Measurements from ENCODE around the gene PPARG. TPM values are rescaled to one million over a fixed set of nuclear protein-coding genes. Genes with fewer than 3 reads are reported as not detected.

Gene PPARG
- polyA plus RNA-seq, 2 of the 4 experiments (the other 2 are of a cell fraction) = 38.9 to 43.1 TPM

DNA sequence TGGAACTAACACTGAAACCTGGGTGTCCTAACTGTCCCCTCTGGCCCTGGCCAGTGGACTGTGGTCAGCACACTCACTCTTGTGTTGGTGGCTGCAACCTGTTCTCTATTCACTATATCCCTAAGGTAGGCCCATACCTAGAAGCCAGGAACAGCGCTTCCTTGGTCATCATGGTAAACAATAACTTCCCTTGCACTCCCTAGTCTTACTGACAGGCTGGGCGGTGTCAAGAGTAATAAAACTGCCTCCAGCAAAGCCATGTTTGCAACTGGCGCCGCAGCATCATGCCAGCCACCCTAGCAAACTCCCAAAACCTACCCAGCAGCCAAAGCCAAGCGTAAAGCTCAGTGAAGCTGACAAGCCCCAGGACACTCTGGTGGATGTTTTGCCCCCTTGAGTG, 132.3 kb downstream of the PPARG start:
- WGBS (ENCODE audit: missing lambda C conversion rate) = 97% methylated on average over 5 of the region's 5 CpGs
- DNase-seq (ENCODE audit: low read depth in 1 of 2, low spot score in 1 of 2) (no peak), FAIRE-seq (no peak), ATAC-seq (no peak)
- POLR2A ChIA-PET = no interaction called here
- TF ChIP-seq NPAS2 (CRISPR knock-in tag; IDR thresholded peaks at IDR 0.05; ENCODE audit: borderline replicate concordance) (no peak), MYC (IDR thresholded peaks at IDR 0.05; ENCODE audit: borderline replicate concordance, low read length) (no peak), FOXS1 (CRISPR knock-in tag; IDR thresholded peaks at IDR 0.05) (no peak), CTCF (IDR thresholded peaks at IDR 0.05) (no peak), NR3C1 (IDR thresholded peaks at IDR 0.05) (no peak), ZFP36 (IDR thresholded peaks at IDR 0.05; ENCODE audit: borderline replicate concordance, partially characterized antibody) (no peak), MAX (IDR thresholded peaks at IDR 0.05) (no peak), FOSL2 (IDR thresholded peaks at IDR 0.05) (no peak), FOSL2 (CRISPR knock-in tag; IDR thresholded peaks at IDR 0.05) (no peak)
- TF ChIP-seq, protein P1, sequence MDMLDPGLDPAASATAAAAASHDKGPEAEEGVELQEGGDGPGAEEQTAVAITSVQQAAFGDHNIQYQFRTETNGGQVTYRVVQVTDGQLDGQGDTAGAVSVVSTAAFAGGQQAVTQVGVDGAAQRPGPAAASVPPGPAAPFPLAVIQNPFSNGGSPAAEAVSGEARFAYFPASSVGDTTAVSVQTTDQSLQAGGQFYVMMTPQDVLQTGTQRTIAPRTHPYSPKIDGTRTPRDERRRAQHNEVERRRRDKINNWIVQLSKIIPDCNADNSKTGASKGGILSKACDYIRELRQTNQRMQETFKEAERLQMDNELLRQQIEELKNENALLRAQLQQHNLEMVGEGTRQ (IDR thresholded peaks at IDR 0.05) = no peak
- TF ChIP-seq, protein P2, sequence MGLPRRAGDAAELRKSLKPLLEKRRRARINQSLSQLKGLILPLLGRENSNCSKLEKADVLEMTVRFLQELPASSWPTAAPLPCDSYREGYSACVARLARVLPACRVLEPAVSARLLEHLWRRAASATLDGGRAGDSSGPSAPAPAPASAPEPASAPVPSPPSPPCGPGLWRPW (IDR thresholded peaks at IDR 0.05) = no peak
- Histone ChIP-seq H3K4me2 (no peak overlapping the region), H3K9me3 (no peaks in the 10 kb centered on the region), H3K4me3 (no peak overlapping the region), H3K27ac (peak overlapping the region in 1 of 2 experiments; percentile 14; a peak in 1 of 6 replicates), H3K4me1 (peaks cover 39% of the 10 kb centered on the region)
- CTCF ChIA-PET = no interaction called here

DNA sequence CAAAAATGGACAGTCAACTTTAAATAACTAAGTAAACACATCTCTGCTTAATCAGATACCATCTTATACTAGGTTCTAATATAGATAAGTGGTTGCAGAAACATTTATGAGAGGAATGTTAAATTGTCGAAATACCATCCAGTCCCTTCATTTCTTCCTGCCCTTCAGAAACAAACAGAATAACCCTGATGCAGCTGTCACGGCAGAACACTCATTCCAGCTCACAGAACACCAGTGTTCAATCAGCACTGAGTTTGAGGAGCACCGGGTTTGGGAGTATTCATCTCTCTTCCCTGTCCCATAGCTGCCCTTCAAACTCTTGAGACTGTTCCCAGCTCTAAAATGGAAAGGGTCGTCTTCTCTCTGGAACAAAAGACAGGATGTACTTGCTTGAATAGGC, 134.3 kb downstream of the PPARG start:
- TF ChIP-seq FOXS1 (CRISPR knock-in tag; IDR thresholded peaks at IDR 0.05) = no peak
- peak; percentile 29; the same call in 1 of the 2 replicates for TF ChIP-seq GATA3 (IDR thresholded peaks at IDR 0.05; ENCODE audit: borderline replicate concordance)
- FAIRE-seq (no peak), ATAC-seq (no peak), DNase-seq (ENCODE audit: low read depth in 1 of 2, low spot score in 1 of 2) (no peak)
- WGBS (ENCODE audit: missing lambda C conversion rate) = 76% methylated on average over 4 of the region's 4 CpGs
- Histone ChIP-seq H3K4me2 (peak overlapping the region; percentile 66), H3K9me3 (no peaks in the 10 kb centered on the region), H3K4me3 (no peak overlapping the region), H3K4me1 (peaks cover 31% of the 10 kb centered on the region), H3K27ac (peak overlapping the region; percentile 67 to 82)
- CTCF ChIA-PET = interaction anchor here (1.1 kb wide), 1 partner anchor 48 kb away, joined by 3 read pairs; no protein-coding TSS in a partner anchor
- POLR2A ChIA-PET = no interaction called here

GRCh38 chr3:12423918-12424630, 135.2 kb downstream of the PPARG start:
- H3K4me1 ChIP-seq = peaks cover 31% of the 10 kb centered on the region
- TF ChIP-seq MAX (IDR thresholded peaks at IDR 0.05) = peak; percentile 21; the same call in 1 of the 2 replicates
- peak; percentile 85 for TF ChIP-seq MAFK (IDR thresholded peaks at IDR 0.05; ENCODE audit: partially characterized antibody)
- peak; percentile 31; the same call in 1 of the 2 replicates for TF ChIP-seq GATA3 (IDR thresholded peaks at IDR 0.05; ENCODE audit: borderline replicate concordance)
- TF ChIP-seq HOXB13 (CRISPR knock-in tag; IDR thresholded peaks at IDR 0.05; ENCODE audit: low read depth) = no peak
- 0 out of 5 replicates have a peak, but pooled peaks of 1 of the 2 experiments have one; percentile 13 for TF ChIP-seq RAD21 (conservative IDR thresholded peaks at IDR 0.05 in 1 of 2, IDR thresholded peaks at IDR 0.05 in 1 of 2)
- TF ChIP-seq EP300 (IDR thresholded peaks at IDR 0.05) = peak in 1 of 2 experiments; percentile 19; a peak in 1 of 5 replicates
- TF ChIP-seq PHF8 (IDR thresholded peaks at IDR 0.05; ENCODE audit: borderline replicate concordance, low read depth) = no peak
- TF ChIP-seq JUN (IDR thresholded peaks at IDR 0.05) = no peak; a peak in 1 of 5 replicates
- peak; percentile 66 for TF ChIP-seq NFE2L2 (conservative IDR thresholded peaks at IDR 0.05; ENCODE audit: low read length)
- peak overlapping the region; percentile 67 to 82 for H3K27ac ChIP-seq
- DNase-seq (ENCODE audit: low read depth in 1 of 2, low spot score in 1 of 2) (peak in 1 of 2 experiments; percentile 71), FAIRE-seq (no peak), ATAC-seq (peak; percentile 42 to 90; a peak in 5 of 6 replicates)
- ChIA-PET CTCF (interaction anchor here (1.1 kb wide), 1 partner anchor 47 kb away, joined by 3 read pairs; no protein-coding TSS in a partner anchor), POLR2A (no interaction called here)
- WGBS (ENCODE audit: missing lambda C conversion rate) = 33% methylated on average over 6 of the region's 6 CpGs
- H3K4me2 ChIP-seq = peak overlapping the region; percentile 66
- no peaks in the 10 kb centered on the region for H3K9me3 ChIP-seq
- no peak overlapping the region for H3K4me3 ChIP-seq
